HFF-Myc (cell line): ENCODE results near the gene MCF2L.

Experiments used
- DNase-seq: peaks from one replicate; pipeline ENCODE4 v3.0.0-alpha.2; 2011; ENCODE audit warnings: low read depth; ENCODE audit errors: extremely low read depth
- H3K4me3 ChIP-seq: replicated peaks from 2 replicates; pipeline ENCODE4 v1.5.1; 2011; ENCODE audit warnings: low read depth, mild to moderate bottlenecking, control low read depth, low read length
- CTCF ChIP-seq: IDR thresholded peaks from 2 replicates; pipeline ENCODE4 v1.5.1; 2012; ENCODE audit warnings: mild to moderate bottlenecking, low read depth, low read length, control low read depth; ENCODE audit errors: missing control alignments

The MCF2L gene

GRCh38 chr13:113021811-113022210 is 52.8 kb downstream of the MCF2L start:
- no peak for DNase-seq
- no peak overlapping the region for H3K4me3 ChIP-seq
- no peak for TF ChIP-seq CTCF

- H3K4me3 ChIP-seq, result no peak overlapping the region
- DNase-seq, result no peak
- TF ChIP-seq CTCF, result no peak
Observed at GRCh38 chr13:113022391-113022744, 53.4 kb downstream of the MCF2L start.

GRCh38 chr13:113022745-113023574 is 53.9 kb downstream of the MCF2L start:
- TF ChIP-seq CTCF, result no peak
- H3K4me3 ChIP-seq, result no peak overlapping the region
- DNase-seq, result no peak

- DNase-seq, result no peak
- TF ChIP-seq CTCF, result no peak
- H3K4me3 ChIP-seq, result no peak overlapping the region
Observed at GRCh38 chr13:113023694-113024430, 54.8 kb downstream of the MCF2L start.

- H3K4me3 ChIP-seq, result no peak overlapping the region
- TF ChIP-seq CTCF, result no peak
- no peak for DNase-seq
Observed at GRCh38 chr13:113024466-113024865, 55.5 kb downstream of the MCF2L start.

GRCh38 chr13:113026391-113026910 is 57.4 kb downstream of the MCF2L start:
- H3K4me3 ChIP-seq, result no peak overlapping the region
- no peak for DNase-seq
- no peak for TF ChIP-seq CTCF
